HS-5 (cell line): ENCODE results near the gene RAB11FIP4.
"Not testable (repeated sequence)": the region's sequence is repeated elsewhere in the genome, so short reads cannot be mapped to it uniquely, and the experiment has no call there.

ENCODE experiments used
- DNase-seq: peaks from one replicate; pipeline ENCODE4 v3.0.0-alpha.2; 2012; ENCODE audit warnings: low read depth

Gene RAB11FIP4

DNA sequence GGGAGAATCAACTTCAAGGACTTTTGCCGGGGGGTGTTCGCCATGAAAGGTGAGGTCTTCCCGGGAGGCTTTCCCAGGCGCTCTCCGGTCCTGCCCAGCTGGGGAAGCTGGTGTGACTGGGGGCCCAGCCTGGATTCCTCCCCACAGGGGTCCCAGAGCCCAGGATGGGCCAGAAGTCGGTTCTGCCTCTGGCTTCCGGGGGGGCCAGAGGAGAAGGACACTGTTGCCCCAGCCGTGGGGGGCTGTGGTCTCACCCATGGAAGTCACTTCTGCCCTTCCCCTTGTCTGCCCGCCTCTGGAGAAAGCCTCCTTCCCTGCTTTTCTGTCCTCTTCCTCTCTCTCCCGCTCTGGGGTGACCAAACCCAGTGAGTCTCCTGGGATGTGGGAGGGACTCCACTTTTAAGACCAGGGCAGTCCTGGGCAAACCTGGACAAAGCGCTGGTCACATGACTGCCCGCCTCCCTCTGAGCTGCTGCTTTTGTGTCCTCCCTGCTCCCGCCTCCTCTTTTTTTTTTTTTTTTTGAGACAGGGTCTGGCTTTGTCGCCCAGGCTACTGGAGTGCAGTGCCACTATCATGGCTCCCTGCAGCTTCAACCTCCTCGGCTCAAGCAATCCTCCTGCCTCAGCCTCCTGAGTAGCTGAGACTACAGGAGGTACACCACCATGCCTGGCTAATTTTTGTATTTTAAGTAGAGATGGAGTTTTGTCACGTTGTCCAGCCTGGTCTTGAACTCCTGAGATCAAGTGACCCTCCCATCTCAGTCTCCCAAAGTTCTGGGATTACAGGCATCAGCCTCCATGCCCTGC lies 40.6 kb downstream of the RAB11FIP4 start:
- DNase-seq, result no peak

GRCh38 chr17:31433091-31433790 lies 41.8 kb downstream of the RAB11FIP4 start:
- no peak for DNase-seq

DNA sequence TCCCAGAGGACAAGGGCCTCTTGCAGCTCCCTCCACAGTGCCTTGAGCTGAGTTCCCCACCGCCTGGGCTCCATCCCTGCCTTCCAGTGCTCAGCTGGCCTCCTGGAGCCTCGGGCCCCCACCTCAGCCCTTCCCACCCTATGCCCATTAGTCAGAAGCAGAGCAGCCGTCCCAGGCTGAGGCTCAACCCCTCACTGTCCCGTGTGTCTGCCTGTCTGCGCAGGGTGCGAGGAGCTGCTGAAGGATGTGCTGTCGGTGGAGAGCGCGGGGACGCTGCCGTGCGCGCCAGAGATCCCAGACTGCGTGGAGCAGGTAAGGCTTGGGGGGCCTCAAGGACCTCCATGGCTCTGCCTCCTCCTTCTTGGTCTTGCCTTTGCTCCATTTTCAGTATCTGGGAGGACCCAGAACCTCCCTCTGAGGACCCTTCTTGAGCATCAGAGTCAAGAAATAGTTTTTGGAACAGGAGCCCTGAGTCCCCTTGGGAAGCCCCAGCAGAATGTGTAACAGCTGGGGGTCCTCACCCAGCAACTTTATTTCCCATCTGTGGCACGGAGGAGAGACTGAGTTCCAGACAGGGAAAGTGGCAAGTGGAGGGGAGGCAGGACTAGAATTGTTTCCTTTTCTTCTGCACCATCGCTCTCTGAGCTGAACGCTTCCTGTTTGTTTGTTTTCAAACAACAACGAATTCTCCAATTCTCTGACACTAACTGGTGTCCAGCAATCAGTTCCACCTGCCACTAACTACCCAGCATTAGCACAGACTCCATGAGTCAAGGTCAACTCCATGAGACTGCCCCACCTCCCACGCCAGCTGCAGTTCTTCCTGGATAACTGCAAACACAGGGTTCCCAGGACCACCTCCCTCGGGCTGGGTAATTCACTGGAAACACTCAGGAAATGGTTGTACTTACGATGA lies 42.6 kb downstream of the RAB11FIP4 start:
- no peak for DNase-seq

- DNase-seq, result no peak
Observed at GRCh38 chr17:31434727-31435050, 43.2 kb downstream of the RAB11FIP4 start.

- DNase-seq, result no peak
Observed at GRCh38 chr17:31435581-31435980, 44.1 kb downstream of the RAB11FIP4 start.

DNA sequence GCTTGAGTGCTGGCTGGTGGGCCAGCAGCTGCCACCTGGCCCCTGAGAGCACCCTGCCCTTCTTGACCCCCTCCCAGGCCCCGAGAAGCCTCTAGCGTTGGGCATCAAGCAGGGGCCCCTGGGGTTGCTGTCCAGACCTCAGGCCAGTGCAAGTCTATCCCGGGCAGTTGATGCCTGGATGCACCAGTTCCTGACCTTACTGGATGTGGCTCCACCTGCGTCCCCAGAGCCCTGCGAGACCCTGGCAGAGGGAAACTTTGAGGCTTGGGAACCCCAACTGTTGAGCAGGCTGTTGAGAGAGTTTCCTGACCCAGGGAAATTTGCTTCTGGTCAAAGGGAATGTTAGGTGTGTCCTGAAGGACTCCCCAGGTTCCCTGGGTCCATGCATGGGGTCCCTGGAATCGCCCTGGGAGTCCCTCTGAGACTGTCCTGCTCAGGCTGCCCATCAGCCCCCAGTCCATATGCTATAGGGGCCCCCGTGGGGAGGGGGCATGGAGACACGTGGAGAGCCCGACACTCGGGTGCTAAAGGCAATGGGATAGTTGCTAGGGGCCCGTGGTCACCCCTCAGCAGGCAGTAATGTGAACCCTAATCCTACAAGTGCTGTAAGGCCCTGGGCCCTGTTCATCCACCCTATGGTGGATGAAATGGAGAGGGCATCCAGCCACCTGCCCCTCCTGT lies 46.4 kb downstream of the RAB11FIP4 start:
- no peak for DNase-seq

- DNase-seq, result no peak
Observed at GRCh38 chr17:31439716-31440115, 48.2 kb downstream of the RAB11FIP4 start.

- no peak for DNase-seq
Observed at GRCh38 chr17:31442276-31442675, 50.8 kb downstream of the RAB11FIP4 start.

- not testable (repeated sequence) for DNase-seq
Observed at GRCh38 chr17:31442856-31443255, 51.4 kb downstream of the RAB11FIP4 start.

DNA sequence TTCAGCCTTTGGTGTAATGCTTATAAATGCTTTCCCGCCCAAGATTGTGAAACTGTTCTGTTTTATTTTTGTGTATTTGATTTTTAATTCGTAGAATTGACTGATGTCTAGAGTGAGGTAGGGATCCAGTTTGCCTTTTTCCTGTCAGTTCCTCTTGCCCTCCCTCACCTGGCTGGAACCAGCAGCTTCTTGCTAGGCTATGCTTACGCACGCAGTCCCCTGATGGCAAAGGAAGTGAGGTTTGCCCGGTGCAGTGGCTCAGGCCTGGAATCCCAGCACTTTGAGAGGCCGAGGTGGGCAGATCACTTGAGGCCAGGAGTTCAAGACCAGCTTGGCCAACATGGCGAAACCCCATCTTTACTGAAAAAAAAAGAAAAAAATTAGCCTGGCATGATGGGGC lies 51.9 kb downstream of the RAB11FIP4 start:
- no peak for DNase-seq

DNA sequence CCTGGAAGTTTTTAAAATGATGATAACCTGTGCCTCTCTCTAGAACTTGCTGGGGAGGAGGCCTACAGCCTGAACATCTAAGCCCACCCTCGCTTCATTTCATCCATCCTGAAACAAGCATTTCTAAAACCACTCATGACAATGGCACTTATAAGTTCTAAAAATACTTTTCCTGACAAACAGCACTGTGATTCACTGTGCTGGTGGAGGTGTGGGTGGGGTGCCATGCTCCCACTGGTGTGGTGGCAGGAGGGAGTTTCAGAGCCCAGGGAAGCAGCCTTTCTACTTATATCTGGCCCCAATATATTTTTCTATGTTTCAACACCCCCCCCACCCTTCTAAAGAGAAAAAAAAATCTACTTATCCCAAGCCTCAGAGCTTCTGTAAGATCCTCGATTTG lies 52.6 kb downstream of the RAB11FIP4 start:
- no peak for DNase-seq

GRCh38 chr17:31446195-31446967 lies 54.9 kb downstream of the RAB11FIP4 start:
- DNase-seq, result no peak

GRCh38 chr17:31448467-31449077 lies 57.1 kb downstream of the RAB11FIP4 start:
- no peak for DNase-seq

- no peak for DNase-seq
Observed at GRCh38 chr17:31449111-31449510, 57.6 kb downstream of the RAB11FIP4 start.

GRCh38 chr17:31449746-31450145 lies 58.3 kb downstream of the RAB11FIP4 start:
- no peak for DNase-seq

GRCh38 chr17:31452101-31452500 lies 60.6 kb downstream of the RAB11FIP4 start:
- DNase-seq, result no peak

- DNase-seq, result no peak
Observed at GRCh38 chr17:31452561-31453110, 61.2 kb downstream of the RAB11FIP4 start.

- no peak for DNase-seq
Observed at GRCh38 chr17:31453896-31454295, 62.4 kb downstream of the RAB11FIP4 start.

GRCh38 chr17:31456814-31457213 lies 65.3 kb downstream of the RAB11FIP4 start:
- DNase-seq, result no peak
